HK-2 (cell line): ENCODE data around the gene AGFG1.
A peak's percentile ranks its signal among the peaks of the same experiment; 100 is the strongest.
"Not testable (repeated sequence)": the region's sequence is repeated elsewhere in the genome, so short reads cannot be mapped to it uniquely, and the experiment has no call there.

ENCODE experiments used
- DNase-seq: peaks from one replicate; pipeline ENCODE4 v3.0.0-alpha.2; 2018; ENCODE audit not compliant: unreplicated experiment

Gene AGFG1

DNA sequence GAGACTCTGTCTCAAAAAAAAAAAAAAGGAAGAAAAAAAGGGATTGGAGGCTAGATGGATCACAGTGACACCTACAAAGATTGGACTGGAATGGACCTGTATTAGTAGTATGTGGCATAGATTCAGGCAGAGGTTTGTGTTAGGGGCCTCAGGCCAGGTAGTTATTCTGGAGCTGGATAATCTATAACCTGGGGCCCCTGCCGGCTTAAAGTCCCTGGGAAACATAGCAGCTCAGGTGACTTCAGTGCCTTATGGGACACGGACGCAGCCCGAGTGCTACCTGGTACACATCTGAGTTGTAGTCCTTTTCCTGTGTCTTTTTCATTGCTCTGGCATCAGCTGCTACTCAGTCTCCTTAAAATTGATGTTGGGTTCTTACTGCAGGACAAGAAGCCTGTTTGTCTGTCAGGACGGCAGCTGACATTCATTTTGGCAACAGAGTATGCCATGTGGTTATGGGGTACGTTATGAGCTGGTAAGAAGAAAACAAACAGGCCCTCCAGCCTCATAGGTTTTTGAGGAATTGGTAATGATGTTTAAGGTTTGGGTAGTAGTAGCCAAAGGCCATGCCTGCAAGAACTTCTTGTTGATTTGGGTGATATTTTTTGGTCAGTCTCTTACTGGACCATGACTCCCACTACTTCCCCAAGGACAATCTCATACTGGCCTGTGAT lies 27.8 kb downstream of the AGFG1 start:
- DNase-seq = no peak

DNA sequence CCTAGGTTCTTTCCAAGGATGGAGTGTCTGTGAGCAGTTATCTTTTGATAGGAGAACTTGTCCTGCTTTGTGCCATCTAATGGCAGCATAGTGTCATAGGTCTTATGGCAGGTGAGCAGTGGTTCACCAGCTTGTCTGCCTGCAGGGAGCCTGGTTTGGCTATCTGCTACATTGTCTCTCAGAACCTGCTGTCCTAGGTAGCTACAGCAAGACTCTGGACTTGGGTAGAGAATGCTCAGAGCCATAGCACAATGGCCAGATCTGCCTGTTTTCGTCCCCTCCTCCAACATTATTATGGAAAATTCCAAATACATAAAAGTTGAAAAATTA lies 28.3 kb downstream of the AGFG1 start:
- DNase-seq = no peak

- DNase-seq = peak; percentile 50
Measured at GRCh38 chr2:227503433-227504406, 31.8 kb downstream of the AGFG1 start.

- DNase-seq = no peak
Measured at GRCh38 chr2:227504700-227505099, 32.7 kb downstream of the AGFG1 start.

DNA sequence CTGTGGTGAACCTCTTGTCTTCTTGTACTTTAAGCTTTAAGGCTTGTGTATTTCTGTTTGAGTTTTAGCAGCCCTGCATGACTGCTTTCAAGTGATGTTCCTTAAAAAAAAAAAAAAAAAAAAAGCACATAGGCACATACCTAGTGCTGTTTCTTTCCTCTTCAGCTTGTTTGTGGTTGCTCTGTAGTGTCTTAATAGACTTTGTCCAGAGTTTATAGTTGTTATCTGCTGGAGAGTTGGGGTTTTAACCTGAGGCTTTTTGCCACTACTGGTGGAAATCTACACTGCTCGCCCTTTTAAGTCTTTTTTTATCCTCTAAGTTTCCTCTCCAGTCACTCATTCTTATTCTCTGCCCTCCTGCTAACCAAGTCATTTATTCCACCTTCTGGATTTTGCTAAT lies 34.5 kb downstream of the AGFG1 start:
- no peak for DNase-seq

- no peak for DNase-seq
Measured at GRCh38 chr2:227507963-227508362, 36.0 kb downstream of the AGFG1 start.

GRCh38 chr2:227509076-227509475 lies 37.1 kb downstream of the AGFG1 start:
- no peak for DNase-seq

DNA sequence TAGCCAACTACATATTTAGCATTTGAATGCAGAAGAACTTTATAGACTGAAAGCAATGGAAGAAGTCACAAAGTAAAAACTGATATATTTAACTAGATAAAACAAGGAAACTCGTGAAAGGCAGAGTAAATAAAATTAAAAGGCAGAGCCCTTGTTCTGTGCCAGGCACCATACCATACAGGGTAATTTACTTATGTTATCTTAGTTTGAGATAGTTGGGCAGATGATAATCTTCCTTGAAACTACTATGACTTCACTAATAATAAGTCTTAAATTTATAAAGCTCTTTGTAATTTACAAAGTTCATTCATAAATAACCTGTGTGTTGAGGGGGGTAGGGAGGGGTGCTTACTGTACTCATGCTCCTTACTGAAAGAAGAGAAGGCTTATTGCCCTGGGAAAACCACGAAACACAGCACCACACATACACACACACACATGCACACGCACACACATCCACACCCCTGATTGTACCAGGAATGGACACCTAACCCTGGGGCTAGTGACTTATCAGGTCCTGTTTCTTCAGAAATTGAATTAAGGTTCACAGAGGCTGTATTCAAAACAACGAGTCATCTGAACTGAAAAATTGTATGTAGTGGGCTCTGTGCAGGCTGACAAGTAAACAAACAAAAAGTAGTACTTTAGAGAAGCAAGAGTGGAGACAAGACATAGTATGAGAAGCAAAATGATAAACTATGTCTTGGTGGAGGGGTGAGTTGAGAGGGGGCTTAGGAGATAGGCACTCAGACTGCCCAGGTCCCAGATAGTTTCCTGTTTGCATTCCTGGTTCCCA lies 38.1 kb downstream of the AGFG1 start:
- no peak for DNase-seq

DNA sequence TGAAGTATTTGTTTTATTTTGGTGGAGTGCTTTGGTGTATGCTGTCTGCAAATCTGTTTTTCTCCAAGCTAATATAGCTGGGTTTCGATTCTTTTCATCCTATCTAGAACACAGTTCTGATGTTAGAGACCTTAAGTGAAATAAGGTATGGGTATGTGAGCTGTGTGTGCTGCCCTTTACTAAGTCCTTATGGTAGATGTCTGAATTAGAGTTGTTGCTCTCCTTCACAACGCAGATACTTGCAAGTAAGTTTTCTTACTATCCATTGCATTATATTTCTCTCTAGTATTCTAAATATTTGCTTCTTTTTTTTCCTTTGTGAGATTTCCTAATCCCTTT lies 38.6 kb downstream of the AGFG1 start:
- no peak for DNase-seq

GRCh38 chr2:227511239-227511930 lies 39.4 kb downstream of the AGFG1 start:
- no peak for DNase-seq

DNA sequence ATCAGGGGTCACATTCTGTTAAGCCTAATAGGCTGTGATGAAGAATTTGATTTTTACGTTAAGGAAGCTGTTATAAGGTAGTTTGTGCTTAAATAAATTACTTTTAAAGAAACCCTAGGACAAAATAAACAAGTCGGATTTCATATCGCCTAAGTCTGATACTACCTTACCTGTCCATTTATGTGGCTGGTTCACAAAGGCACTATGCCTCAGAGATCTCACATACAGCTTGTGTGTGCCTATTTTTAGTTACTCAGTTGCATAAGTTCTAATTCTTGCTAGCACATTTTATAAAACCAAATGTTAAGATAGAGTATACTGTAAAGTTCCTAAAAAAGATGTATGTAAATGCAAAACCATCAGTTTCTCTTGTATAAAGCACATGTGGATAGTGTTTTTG lies 40.0 kb downstream of the AGFG1 start:
- no peak for DNase-seq

- DNase-seq = no peak
Measured at GRCh38 chr2:227513113-227513512, 41.2 kb downstream of the AGFG1 start.

DNA sequence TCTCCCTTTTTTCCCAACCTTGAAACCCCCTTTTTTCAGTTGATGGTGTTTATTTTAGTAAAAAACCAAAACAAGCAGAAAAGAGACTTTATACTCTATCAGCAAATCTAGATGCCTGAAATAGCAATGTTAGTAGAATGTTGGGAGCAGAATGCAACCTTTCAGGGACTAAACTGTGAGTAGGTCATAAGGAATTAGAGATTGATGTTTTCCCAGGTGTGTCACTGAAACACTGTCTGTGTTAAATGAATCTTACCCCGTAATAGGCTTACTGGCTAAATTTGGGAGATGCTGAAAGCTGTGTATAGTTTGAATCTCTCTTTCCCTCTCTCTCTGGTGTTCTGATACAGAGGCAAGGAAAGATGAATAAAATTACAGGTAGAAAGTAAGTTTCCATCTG lies 43.8 kb downstream of the AGFG1 start:
- DNase-seq = no peak

- no peak for DNase-seq
Measured at GRCh38 chr2:227517724-227518123, 45.8 kb downstream of the AGFG1 start.

GRCh38 chr2:227518278-227518865 lies 46.4 kb downstream of the AGFG1 start:
- not testable (repeated sequence) for DNase-seq

- DNase-seq = not testable (repeated sequence)
Measured at GRCh38 chr2:227521178-227521577, 49.2 kb downstream of the AGFG1 start.

GRCh38 chr2:227524665-227525064 lies 52.7 kb downstream of the AGFG1 start:
- no peak for DNase-seq

DNA sequence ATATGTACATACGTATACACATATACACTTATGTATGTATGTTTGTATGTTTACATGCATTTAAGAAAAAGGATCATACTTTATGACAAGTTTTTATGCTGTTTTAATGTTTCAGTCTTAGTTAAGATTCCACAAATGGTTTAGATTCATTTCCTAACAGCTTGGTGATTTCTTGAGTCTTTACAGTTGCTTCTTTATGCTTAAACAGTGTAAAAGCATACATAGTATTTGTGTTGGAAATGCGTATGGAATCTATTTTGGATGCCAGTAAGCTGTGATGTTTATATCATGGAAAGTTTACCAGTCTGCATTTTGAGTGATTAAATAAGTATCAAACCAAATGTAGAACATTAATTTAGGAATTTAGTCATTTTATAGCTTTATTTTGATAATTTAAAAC lies 55.4 kb downstream of the AGFG1 start:
- DNase-seq = no peak

DNA sequence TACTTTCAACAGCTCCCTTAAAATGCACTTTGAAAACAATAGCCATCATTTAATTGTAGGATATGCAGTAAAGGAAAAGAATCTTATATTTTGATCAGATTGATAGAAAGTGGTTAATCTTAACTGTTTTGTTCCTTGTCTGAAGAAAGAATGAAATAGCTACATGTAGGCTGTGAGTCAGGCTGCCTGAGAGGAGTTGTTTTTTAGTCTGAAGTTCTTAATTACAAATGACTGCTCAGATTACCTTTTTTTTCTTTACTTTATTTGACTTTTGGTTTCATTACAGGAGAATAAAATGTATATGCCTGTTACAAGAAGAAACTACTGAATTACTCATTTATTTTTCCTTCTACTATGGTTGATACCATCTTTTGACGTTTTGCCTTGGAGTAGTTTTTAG lies 56.8 kb downstream of the AGFG1 start:
- DNase-seq = no peak

DNA sequence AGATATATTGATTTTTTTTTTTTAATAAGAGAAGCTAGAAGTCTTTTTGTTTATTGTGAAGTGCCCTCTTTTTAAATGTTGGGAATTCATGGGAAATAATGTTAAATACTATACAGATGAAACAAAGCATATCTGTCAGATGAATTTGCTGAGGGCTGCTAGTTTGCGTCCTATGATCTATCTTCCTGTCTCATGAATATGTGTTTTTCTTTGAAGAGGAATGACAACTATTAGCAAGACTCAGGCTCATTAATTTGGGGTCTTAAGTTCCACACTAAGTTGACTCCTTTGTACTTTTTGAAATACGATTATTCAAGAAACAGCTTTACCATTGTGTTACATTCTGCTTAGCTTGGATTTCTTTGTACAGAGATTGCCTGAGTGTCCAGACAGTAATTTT lies 57.9 kb downstream of the AGFG1 start:
- DNase-seq = no peak

GRCh38 chr2:227534714-227535113 lies 62.8 kb downstream of the AGFG1 start:
- DNase-seq = no peak

- no peak for DNase-seq
Measured at GRCh38 chr2:227536445-227536844, 64.5 kb downstream of the AGFG1 start.
